ENCODE data around the gene EIF4B.

The EIF4B gene

GRCh38 chr12:53005986-53006809 is at the start of gene EIF4B:
EIF4B (plus strand) TSS chr12:53006456; CDS start chr12:53006484, 28 bp downstream.
- Histone ChIP-seq H3K4me2 (ENCODE audit: low read length) (peak within 1 kb of the TSS; percentile 83), H3K9me2 (ENCODE audit: low read depth, low read length) (no peaks in the 10 kb centered on the region), H3K9ac (ENCODE audit: low read length) (peak within 1 kb of the TSS; percentile 100), H4K20me1 (ENCODE audit: insufficient read depth, low read length) (no peaks in the 10 kb centered on the region), H2AFZ (ENCODE audit: low read length) (no peak within 1 kb of the TSS), H3K79me2 (ENCODE audit: insufficient read depth, low read length) (peaks cover 49% of the 10 kb centered on the region), H3F3A (ENCODE audit: insufficient read depth, low read length) (no peaks in the 10 kb centered on the region), H3K4me1 (ENCODE audit: insufficient read depth, low read length, severe bottlenecking) (peaks cover 48% of the 10 kb centered on the region), H3K36me3 (ENCODE audit: insufficient read depth, low read length) (peaks cover 44% of the 10 kb centered on the region), H3K4me3 (ENCODE audit: low read depth, low read length, poor library complexity, severe bottlenecking) (peak within 1 kb of the TSS; percentile 99), H3K9me3 (ENCODE audit: low read length) (no peaks in the 10 kb centered on the region), H3K27me3 (ENCODE audit: insufficient read depth, low read length) (no peaks in the 10 kb centered on the region), H3K27ac (ENCODE audit: low read depth, low read length, poor library complexity, severe bottlenecking) (peak within 1 kb of the TSS; percentile 94)
- TF ChIP-seq EZH2 (IDR thresholded peaks at IDR 0.05; ENCODE audit: borderline replicate concordance, low read length): no peak
- no peak for TF ChIP-seq CTCF (IDR thresholded peaks at IDR 0.05; ENCODE audit: low read length)

- TF ChIP-seq EZH2 (IDR thresholded peaks at IDR 0.05; ENCODE audit: borderline replicate concordance, low read length) (no peak), CTCF (IDR thresholded peaks at IDR 0.05; ENCODE audit: low read length) (no peak)
- Histone ChIP-seq H3K27ac (ENCODE audit: low read depth, low read length, poor library complexity, severe bottlenecking) (no peak overlapping the region), H3K27me3 (ENCODE audit: insufficient read depth, low read length) (no peaks in the 10 kb centered on the region), H2AFZ (ENCODE audit: low read length) (no peak overlapping the region), H3F3A (ENCODE audit: insufficient read depth, low read length) (no peaks in the 10 kb centered on the region), H3K4me2 (ENCODE audit: low read length) (no peak overlapping the region), H3K9me2 (ENCODE audit: low read depth, low read length) (no peaks in the 10 kb centered on the region), H3K9ac (ENCODE audit: low read length) (no peak overlapping the region), H3K4me3 (ENCODE audit: low read depth, low read length, poor library complexity, severe bottlenecking) (no peak overlapping the region), H3K9me3 (ENCODE audit: low read length) (no peaks in the 10 kb centered on the region), H4K20me1 (ENCODE audit: insufficient read depth, low read length) (no peaks in the 10 kb centered on the region), H3K4me1 (ENCODE audit: insufficient read depth, low read length, severe bottlenecking) (peaks cover 4% of the 10 kb centered on the region), H3K79me2 (ENCODE audit: insufficient read depth, low read length) (no peaks in the 10 kb centered on the region), H3K36me3 (ENCODE audit: insufficient read depth, low read length) (no peaks in the 10 kb centered on the region)
Measured at GRCh38 chr12:52956987-52957386, 49.3 kb upstream of the EIF4B start.

- Histone ChIP-seq H3K79me2 (ENCODE audit: insufficient read depth, low read length) (no peaks in the 10 kb centered on the region), H4K20me1 (ENCODE audit: insufficient read depth, low read length) (no peaks in the 10 kb centered on the region), H3K4me3 (ENCODE audit: low read depth, low read length, poor library complexity, severe bottlenecking) (no peak overlapping the region), H3K9me2 (ENCODE audit: low read depth, low read length) (no peaks in the 10 kb centered on the region), H3K9me3 (ENCODE audit: low read length) (no peaks in the 10 kb centered on the region), H3F3A (ENCODE audit: insufficient read depth, low read length) (no peaks in the 10 kb centered on the region), H3K4me2 (ENCODE audit: low read length) (no peak overlapping the region), H2AFZ (ENCODE audit: low read length) (no peak overlapping the region), H3K4me1 (ENCODE audit: insufficient read depth, low read length, severe bottlenecking) (no peaks in the 10 kb centered on the region), H3K9ac (ENCODE audit: low read length) (no peak overlapping the region), H3K36me3 (ENCODE audit: insufficient read depth, low read length) (no peaks in the 10 kb centered on the region), H3K27me3 (ENCODE audit: insufficient read depth, low read length) (0 out of 2 replicates have a peak, but pooled peaks cover 6% of the 10 kb centered on the region), H3K27ac (ENCODE audit: low read depth, low read length, poor library complexity, severe bottlenecking) (no peak overlapping the region)
- no peak for TF ChIP-seq CTCF (IDR thresholded peaks at IDR 0.05; ENCODE audit: low read length)
- TF ChIP-seq EZH2 (IDR thresholded peaks at IDR 0.05; ENCODE audit: borderline replicate concordance, low read length): no peak
Measured at GRCh38 chr12:52964556-52965336, 41.5 kb upstream of the EIF4B start.
